ENCODE results near the gene ZGLP1.
A peak's percentile ranks its signal among the peaks of the same experiment; 100 is the strongest.
"Not testable (repeated sequence)": the region's sequence is repeated elsewhere in the genome, so short reads cannot be mapped to it uniquely, and the experiment has no call there.

The ZGLP1 gene

GRCh38 chr19:10288662-10289166 lies 20.9 kb downstream of the ZGLP1 start:
- DNase-seq (ENCODE audit: low read depth): peak; percentile 63
- TF ChIP-seq CTCF (IDR thresholded peaks at IDR 0.05; ENCODE audit: insufficient read depth, low read depth, low read length, missing control alignments): no peak
- peak overlapping the region; percentile 53 for H3K4me3 ChIP-seq (ENCODE audit: low read length)

- H3K4me3 ChIP-seq (ENCODE audit: low read length): peak within 1 kb of the TSS; percentile 26
- DNase-seq (ENCODE audit: low read depth): peak; percentile 21
- no peak for TF ChIP-seq CTCF (IDR thresholded peaks at IDR 0.05; ENCODE audit: insufficient read depth, low read depth, low read length, missing control alignments)
Observed at GRCh38 chr19:10286803-10287737, 22.5 kb downstream of the ZGLP1 start, which contains the start of gene ICAM4. TSS of gene ICAM4 (plus strand) at chr19:10286955. CDS start at chr19:10287013, 58 bp downstream.

- H3K4me3 ChIP-seq (ENCODE audit: low read length): no peak overlapping the region
- DNase-seq (ENCODE audit: low read depth): no peak
- TF ChIP-seq CTCF (IDR thresholded peaks at IDR 0.05; ENCODE audit: insufficient read depth, low read depth, low read length, missing control alignments): no peak
Observed at GRCh38 chr19:10285393-10285792, 24.2 kb downstream of the ZGLP1 start.

GRCh38 chr19:10284960-10285278 lies 24.7 kb downstream of the ZGLP1 start:
- no peak overlapping the region for H3K4me3 ChIP-seq (ENCODE audit: low read length)
- no peak for TF ChIP-seq CTCF (IDR thresholded peaks at IDR 0.05; ENCODE audit: insufficient read depth, low read depth, low read length, missing control alignments)
- no peak for DNase-seq (ENCODE audit: low read depth)

GRCh38 chr19:10284065-10284959 lies 25.3 kb downstream of the ZGLP1 start:
- no peak for TF ChIP-seq CTCF (IDR thresholded peaks at IDR 0.05; ENCODE audit: insufficient read depth, low read depth, low read length, missing control alignments)
- no peak overlapping the region for H3K4me3 ChIP-seq (ENCODE audit: low read length)
- no peak for DNase-seq (ENCODE audit: low read depth)

- peak; percentile 40 for DNase-seq (ENCODE audit: low read depth)
Observed at GRCh38 chr19:10283301-10284064, 26.1 kb downstream of the ZGLP1 start.

GRCh38 chr19:10282043-10282442 lies 27.6 kb downstream of the ZGLP1 start:
- H3K4me3 ChIP-seq (ENCODE audit: low read length); DNase-seq (ENCODE audit: low read depth): not testable (repeated sequence)

More at GRCh38 chr19:10283301-10284064, 26.1 kb downstream of the ZGLP1 start:
- no peak for TF ChIP-seq CTCF (IDR thresholded peaks at IDR 0.05; ENCODE audit: insufficient read depth, low read depth, low read length, missing control alignments)
- H3K4me3 ChIP-seq (ENCODE audit: low read length): no peak overlapping the region
